ENCODE measurements around the gene HOXD8.

GRCh38 chr2:176158186-176158591 lies 28.7 kb downstream of the HOXD8 start:
- TF ChIP-seq, protein P1, sequence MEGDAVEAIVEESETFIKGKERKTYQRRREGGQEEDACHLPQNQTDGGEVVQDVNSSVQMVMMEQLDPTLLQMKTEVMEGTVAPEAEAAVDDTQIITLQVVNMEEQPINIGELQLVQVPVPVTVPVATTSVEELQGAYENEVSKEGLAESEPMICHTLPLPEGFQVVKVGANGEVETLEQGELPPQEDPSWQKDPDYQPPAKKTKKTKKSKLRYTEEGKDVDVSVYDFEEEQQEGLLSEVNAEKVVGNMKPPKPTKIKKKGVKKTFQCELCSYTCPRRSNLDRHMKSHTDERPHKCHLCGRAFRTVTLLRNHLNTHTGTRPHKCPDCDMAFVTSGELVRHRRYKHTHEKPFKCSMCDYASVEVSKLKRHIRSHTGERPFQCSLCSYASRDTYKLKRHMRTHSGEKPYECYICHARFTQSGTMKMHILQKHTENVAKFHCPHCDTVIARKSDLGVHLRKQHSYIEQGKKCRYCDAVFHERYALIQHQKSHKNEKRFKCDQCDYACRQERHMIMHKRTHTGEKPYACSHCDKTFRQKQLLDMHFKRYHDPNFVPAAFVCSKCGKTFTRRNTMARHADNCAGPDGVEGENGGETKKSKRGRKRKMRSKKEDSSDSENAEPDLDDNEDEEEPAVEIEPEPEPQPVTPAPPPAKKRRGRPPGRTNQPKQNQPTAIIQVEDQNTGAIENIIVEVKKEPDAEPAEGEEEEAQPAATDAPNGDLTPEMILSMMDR (conservative IDR thresholded peaks at IDR 0.05 in 1 of 2, IDR thresholded peaks at IDR 0.05 in 1 of 2; ENCODE audit: low read depth in 1 of 2, low read length in 2 of 2), result no peak
- no peak for TF ChIP-seq EZH2 (IDR thresholded peaks at IDR 0.05; ENCODE audit: low read length, missing control alignments)
